ENCODE results near the gene CD300LG.
"Not testable (repeated sequence)": the region's sequence is repeated elsewhere in the genome, so short reads cannot be mapped to it uniquely, and the experiment has no call there.

The CD300LG gene, protein sequence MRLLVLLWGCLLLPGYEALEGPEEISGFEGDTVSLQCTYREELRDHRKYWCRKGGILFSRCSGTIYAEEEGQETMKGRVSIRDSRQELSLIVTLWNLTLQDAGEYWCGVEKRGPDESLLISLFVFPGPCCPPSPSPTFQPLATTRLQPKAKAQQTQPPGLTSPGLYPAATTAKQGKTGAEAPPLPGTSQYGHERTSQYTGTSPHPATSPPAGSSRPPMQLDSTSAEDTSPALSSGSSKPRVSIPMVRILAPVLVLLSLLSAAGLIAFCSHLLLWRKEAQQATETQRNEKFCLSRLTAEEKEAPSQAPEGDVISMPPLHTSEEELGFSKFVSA

DNA sequence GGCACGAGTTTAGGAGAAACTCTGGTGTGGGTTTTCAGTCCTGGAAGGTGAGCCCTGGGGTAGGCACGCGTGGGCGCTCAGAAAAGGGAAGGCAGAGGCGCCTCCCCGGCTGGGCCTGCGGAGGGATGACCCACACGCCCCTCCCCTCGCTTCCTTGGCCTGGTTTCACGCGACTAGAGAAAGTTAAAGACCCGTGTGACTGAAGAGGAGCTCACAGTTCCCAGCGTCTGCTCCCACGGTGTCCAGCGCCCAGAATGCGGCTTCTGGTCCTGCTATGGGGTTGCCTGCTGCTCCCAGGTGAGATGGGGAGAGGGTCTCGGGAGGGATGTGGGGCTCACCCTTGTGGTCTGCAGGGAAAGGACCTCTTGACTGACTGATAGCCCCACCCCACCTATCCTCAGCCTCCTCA, at the start of gene CD300LG:
Gene CD300LG (plus strand): TSS at position 214 of the 409 bp plus-strand sequence. CDS start 41 bp downstream, at position 255.
- no peak for DNase-seq (ENCODE audit: low spot score)

DNA sequence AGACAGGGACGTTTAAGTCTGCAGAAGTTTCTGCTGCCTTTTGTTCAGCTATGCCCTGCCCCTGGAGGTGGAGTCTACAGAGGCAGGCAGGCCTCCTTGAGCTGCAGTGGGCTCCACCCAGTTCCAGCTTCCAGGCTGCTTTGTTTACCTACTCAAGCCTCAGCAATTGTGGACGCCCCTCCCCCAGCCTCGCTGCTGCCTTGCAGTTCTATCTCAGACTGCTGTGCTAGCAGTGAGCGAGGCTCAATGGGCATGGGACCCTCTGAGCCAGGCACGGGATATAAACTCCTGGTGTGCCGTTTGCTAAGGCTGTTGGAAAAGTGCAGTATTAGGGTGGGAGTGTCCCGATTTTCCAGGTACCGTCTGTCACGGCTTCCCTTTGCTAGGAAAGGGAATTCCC, 49.0 kb upstream of the CD300LG start:
- not testable (repeated sequence) for DNase-seq (ENCODE audit: low spot score)

DNA sequence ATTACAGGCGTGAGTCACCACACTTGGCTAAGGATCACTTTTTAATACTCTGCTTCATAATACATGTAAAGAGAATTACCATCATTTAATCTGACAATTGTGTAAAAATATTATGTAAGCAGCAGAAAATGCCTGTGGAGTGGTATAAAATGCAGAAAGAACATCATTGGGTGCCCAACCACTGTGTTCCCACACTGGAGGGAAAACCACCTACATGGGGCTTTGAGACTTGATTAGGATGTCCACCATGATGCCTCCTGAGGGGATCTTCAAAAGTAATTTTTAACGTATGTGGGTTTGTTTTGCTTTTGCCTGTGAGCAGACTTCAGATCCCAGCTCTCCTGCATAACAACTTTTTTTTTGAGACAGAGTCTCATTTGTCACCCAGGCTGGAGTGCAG, 47.9 kb upstream of the CD300LG start:
- no peak for DNase-seq (ENCODE audit: low spot score)

DNA sequence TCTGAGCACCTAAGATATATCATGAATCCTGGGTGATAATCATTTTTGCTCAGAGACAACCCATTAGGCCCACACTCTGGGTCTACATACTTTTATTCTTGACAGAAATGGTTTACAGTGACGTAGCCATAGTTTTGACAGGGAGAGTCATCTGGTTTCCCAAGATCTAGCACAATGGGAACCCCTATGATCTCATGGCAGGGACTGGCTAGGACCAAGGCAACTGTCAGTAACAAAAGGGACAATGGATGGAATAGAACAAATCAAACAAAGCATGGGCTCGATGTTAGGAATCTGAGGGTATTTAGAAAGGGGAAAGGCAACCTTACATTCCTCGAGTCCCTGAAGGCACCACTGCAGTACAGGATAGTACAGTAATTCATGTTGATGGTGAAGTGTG, 46.2 kb upstream of the CD300LG start:
- no peak for DNase-seq (ENCODE audit: low spot score)

DNA sequence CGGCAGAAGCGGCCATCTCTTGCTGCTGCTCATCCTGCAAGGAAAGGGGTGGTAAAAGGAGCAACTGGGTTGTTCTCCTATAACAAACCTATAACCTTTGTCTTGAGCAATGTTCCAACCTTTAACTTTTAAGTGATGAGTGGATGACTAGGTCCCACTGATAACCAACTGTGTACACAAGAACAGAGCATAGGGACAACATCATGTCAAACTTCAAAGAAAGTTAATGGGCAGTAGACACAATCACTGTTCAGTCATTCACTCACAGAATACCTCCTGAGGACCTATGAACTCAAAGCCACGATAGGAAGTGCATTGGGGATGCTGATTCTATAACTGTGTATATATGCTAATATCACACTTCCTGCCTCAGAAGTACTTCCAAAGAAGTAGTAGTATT, 45.1 kb upstream of the CD300LG start:
- no peak for DNase-seq (ENCODE audit: low spot score)

DNA sequence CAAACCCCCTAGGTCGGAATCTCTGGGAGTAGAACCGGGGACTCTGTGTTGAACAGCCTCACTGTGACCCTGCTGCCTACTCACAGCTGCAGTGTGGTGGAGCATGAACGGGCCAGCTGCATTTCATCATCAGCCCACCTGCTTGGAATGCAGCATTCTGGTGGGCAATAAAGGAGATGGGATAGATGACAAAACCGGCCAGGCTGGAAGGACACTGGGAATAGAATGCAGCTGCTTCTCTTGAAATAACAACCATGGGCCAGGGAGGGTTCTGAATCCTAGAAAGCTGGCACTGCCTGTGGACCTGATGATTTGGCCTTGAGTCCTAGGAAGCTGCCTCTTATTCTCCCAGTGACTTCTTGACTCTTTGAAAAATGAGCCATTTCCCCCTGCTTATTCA, 43.2 kb upstream of the CD300LG start:
- no peak for DNase-seq (ENCODE audit: low spot score)

DNA sequence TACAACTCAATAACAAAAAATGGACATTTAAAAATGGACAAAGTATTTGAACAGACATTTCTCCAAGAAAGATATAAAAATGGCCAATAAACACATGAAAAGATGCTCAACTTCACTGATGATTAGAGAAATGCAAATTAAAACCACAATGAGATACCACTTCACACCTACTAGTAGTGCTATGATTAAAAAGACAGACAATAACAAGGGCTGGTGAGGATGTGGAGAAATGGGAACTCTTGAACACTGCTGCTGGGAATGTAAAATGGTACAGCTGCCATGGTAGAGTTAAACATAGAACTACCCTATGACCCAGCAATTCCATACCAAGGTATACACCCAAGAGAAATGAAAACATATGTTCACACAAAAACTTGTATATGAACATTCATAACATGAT, 41.9 kb upstream of the CD300LG start:
- DNase-seq (ENCODE audit: low spot score) = no peak

DNA sequence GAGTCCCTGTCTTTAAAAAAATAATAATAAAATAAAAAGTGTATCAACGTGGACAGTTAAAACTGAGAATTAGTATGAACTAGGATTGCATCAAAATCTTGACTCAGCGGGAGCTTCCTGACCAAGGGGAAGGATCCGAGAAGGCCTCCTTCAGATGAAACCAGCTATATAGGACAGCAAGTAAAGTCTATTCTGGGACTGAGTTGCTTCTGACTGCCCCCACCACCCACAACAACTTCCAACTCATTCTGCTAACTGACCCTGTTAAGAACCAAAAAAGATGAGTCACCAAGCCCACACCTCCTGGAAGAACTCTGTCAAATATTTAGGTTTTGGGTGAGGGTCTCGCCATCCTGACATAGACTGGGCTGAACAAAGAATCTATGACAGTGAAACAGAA, 38.9 kb upstream of the CD300LG start:
- no peak for DNase-seq (ENCODE audit: low spot score)

DNA sequence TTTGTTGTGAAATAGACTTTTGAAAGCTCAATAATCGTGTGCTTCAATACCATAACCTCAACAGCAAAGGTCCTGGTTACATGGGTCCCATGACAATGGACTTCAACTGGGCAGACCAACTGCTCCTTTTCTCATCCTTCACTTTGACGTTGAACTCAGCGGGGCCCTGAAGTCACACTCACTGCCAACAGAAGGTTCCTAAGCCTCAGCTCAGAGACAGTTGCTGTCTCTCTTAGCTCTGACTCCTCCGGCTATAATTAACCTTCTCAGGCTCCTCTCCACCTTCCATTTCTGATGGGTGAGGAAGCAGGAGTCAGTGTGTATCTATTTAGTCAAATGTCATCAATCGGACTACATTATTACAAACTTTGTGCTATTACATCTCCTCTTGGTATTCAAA, 37.9 kb upstream of the CD300LG start:
- DNase-seq (ENCODE audit: low spot score) = no peak

DNA sequence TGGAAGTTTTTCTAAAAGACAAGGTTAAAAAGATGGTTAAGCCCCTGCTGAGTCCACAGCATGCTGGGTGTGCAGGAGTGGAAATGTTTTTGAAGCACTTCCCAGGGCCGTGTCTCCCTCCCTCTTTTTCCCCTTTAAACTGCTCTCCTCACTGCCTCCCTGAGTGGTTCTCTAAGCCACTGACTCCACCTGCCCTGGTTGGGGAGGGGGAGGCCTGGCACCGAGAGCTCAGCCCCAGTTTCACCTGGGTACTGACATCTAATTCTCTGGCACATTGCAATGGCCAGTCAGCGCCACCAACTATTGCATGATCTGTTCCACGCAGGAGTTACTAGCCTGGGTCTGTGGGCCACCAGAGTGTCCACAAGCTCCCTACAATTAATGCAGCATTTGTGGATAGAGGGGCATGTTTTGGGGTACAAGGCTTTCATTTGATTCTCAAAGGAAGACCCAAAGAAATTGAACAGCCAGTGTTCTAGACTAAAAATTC, 36.7 kb upstream of the CD300LG start:
- no peak for DNase-seq (ENCODE audit: low spot score)

DNA sequence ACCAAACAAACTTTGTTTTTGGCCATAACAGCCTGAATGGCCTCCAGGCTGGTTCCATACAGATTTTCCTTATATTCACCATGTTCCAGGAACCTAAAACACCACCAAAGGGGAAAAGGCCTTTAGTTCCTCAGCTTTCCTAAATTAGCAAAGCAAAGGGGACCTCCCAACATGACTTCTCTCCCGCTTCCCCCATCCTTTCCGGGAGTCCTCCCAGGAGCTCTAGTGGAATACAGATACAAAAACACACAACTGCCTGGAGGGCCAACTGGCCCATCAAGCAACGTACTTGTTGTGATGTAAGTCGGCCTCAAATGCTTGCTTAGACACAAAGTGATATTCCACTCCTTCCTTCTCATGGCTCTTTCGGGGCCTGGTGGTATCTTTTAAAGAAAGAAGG, 36.2 kb upstream of the CD300LG start:
- DNase-seq (ENCODE audit: low spot score) = no peak

DNA sequence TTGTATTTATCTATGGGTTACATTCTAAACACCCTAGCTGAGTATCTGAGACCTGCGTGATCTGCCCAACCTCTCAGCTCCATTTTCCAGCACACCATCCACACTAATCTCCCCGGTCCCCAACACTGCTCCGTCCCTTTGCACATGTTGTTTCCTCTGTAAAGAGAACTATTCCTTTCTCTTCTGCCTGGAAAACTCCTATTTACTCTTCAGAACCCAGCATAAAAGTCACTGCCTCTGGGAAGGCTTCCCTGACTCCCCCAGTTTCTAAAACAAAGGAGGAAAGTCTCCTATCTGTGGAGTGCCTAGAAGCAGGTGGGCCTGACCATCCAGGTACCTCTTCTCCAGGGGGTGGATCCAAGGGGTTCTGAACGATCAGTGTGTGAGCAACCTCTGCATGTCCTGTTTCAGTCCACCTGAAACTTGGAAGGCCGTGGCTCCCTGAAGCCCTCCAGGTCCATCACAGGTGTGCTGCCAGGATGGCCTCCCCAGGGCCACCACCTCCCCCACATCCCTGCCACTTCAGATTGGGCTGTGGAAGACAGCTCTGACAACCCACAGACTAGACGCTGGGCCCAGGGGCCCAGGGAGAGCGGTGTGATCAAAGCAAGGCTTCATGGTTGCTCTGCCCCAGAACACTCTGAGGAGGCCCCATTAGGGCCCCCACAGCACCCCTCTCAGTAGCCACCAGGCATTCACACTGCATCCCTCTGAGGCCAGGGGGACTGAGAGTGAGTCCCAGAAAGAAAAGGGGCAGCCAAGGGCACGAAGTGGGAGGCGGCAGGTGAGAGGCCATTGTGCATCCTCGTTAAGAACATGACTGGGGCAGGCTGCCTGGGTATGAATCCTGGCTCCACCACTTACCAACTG, 34.3 kb upstream of the CD300LG start:
- no peak for DNase-seq (ENCODE audit: low spot score)

DNA sequence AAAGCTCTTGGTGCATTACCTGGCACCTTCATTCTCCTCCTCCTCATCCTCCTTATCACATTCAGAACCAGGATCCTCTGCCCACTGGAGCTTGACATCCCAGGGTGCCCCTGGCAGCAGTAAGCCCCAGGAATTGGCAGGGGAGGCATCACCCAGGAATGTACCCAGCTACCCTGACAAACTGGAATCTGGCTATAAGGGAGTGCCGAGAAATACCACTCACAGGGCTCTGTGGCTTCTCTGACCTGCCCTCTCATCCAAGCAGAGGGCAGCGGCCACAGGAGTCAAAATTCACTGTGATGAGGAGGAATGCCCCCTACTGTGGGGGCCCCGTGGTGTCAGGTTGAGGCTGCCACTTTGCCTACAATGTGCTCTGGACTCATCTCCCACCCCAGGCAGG, 33.6 kb upstream of the CD300LG start:
- no peak for DNase-seq (ENCODE audit: low spot score)

DNA sequence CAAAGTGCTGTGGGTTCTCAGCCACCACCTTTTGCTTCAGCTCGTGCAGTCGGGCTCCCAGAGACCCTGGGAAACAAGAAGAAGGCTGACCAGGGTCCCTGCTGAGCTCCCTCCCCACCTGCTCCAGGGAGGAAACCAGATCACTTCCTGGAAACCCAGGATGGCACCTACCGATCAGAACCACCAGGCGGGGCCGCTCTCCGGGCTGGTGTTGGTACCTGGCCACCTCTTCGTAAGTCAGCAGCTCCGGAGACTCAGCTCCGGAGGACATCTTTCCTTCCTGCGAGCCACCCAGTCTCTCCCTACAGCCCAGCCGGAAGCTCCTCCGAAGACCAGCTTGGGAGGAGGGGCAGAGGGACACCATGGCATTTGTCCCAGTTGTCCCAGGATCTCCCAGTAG, 33.0 kb upstream of the CD300LG start:
- no peak for DNase-seq (ENCODE audit: low spot score)

DNA sequence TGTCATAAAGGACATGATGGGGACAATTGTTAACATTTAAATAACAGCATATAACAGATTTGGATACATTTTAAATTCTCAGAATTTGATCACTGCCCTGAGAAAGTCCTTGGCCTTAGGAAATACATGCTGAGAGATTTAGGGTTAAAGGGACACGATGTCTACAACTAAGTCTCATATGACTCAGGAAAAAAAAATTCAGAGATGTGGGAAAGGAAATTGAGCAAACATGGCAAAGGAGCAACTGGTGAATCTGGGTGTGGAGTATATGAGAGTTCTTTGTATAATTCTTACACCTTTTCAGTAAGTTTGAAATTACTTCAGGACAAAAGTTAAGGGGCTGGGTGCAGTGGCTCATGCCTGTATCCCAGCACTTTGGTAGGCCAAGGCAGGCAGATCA, 32.3 kb upstream of the CD300LG start:
- DNase-seq (ENCODE audit: low spot score) = no peak

DNA sequence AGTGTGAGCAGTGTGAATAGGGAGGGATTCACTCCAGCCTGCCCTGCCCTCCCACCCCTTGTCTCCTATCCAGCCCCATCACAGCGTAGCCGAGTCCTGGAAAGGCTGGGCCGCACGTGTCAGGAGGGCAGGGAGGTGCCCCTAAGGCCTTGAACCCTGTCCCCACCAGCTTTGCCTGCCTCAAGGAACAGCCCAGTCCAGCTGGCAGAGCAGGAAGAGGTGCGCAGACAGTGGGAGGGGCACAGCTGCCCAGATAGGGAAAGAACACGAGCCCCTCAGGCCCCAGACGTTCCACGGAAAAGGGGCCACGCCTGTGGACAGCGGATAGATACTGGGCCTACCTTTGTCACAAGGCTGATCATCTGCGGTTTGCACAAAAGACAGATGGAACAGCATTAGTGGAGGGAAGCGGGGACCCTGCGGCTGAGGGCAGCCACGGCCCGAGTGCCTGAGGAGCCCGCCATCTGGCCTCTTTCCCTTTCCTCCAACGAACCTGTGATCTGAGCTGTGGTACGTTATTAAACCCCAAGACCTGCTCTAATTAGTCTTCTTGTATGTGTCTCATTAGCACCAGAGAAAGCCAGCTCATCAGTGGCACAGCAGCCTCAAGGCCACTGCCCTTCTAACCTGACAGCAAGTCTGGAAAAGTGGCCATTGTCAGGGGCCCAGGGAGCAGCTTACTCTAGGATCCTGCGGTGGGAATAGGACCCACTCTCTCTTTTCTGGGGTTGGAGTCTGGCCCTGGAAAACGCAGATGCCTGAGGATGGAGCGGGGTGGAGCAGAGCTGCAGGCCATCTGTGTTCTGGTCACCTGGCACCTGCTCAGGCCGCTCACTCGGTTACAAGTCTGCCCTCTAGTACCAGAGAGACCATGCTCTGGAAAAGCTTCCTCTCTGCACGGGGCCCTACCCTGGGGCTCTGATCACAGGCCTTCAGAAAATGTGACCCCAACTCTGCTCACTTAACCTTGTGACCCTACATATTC, 30.3 kb upstream of the CD300LG start:
- no peak for DNase-seq (ENCODE audit: low spot score)

DNA sequence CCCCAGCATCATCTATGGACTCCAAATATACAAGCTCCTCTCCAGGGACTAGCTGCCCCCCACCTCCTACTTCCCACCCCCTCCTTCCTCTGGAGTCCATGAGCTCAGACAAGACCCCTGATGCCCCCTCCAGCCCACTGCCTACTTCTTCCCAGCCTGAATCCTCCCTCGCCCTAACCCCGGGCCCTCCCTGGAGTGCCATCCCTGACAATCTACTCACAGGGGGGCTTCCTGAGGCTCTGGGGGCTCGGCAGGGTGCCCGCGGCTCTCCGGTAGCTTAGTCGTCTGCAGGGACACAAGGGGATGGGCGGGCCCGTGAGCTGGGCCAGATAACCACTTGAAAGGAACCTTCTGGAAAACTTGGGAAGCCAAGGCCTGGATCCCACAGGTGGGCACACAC, 29.1 kb upstream of the CD300LG start:
- DNase-seq (ENCODE audit: low spot score) = no peak

DNA sequence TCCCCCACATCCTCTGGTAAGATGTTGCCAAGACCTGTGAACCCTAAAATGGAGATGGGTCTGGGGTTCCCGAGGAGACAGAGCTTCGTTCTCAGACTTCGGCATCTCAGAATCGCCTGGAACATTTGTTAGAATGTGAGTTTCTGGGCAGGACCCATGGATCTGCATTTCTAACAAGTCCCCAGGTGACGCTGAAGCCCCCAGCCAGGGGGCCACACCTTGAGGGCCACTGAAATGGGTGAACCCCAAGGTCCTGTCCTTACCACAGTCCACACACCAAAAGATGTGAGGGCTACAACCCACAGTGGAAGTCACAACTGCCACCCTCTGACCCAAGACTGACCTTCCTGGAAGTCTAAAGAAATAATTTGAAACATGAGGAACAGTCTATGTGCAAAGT, 28.0 kb upstream of the CD300LG start:
- no peak for DNase-seq (ENCODE audit: low spot score)

DNA sequence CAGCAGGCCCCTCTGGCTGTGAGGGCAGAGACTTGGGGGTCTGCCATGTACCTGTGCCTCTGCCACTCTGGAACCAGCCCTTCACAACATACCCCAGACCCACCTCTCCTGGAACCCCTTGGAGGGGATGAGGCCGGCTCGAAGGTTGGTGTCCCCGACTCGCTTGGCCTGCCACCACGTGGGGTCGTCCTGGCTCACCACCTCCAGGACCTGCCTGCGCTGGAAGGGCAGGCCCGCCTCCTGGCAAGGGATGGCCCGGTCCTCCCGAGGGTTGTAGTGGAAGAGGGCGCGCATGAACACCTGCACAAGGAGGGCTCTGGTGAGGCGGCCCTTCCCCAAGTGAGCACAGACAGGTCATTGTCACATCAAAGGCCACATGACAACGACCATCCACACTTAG, 26.2 kb upstream of the CD300LG start:
- no peak for DNase-seq (ENCODE audit: low spot score)

DNA sequence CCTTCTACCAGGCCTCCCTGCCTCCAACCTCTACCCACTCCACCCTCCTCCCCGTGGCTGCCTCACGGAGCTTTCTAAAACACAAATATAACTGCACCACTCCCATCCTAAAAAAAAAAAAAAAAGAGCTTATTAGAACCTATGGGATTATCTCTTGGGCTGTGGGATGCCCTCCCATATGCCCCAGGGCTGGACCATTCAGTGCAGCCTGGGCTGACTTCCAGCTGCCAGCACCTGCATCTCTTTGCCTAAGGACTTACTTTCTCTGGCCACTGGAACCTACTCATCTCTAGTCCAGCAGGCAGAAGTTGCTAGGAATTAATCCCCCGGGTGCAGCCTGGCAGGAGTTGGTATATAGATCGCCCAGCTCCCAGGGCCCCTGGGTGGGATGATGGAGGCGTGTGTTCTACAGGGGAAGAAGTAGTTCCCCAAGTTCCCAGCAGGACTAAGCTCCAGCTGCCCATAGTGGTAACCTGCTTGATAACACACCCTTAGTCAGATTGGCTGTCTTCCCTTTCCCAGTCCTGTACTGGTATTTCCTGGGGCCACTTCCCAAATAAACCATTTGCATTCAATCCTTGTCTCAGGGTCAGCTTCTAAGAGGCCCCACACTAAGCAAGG, 24.3 kb upstream of the CD300LG start:
- DNase-seq (ENCODE audit: low spot score) = no peak

DNA sequence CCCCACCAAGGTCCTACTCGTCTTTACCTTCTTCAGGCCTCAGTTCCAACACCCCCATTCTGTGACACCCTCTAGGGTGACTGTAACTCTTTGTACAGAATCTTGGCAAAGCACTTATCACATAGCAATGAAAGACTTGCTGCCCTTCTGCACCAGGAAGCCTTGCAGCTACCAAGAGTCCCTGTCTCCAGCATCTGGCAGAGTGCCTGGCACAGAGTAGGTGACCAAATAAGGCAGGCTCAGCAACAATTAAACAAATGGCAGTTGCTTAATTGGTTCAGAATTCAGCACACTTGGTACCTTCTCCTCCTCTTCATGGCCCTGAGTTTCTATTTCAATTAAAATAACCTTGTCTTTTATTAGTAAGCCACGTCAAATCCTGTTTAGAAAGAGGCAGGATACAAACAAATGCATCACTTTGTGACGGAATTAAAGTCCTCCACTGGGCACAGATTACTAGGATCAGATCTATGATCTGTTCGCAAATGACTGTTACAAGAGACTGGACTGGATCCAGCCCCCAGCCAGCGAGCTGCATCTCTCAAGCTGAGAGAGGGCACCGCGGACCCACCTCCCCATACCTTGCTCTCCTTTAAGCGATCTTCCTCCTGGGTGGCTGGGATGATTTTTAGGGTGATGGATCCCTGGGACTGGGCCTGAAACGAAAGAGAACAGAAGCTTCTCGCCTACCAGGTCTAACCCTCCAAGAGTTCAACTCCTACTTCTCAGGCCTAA, 23.5 kb upstream of the CD300LG start:
- DNase-seq (ENCODE audit: low spot score) = no peak

All from germinal center (tissue), 1 donor.